Fibroblast of lung (primary cell): Measurements from ENCODE around the gene HIPK1.

Source experiments
- EZH2 ChIP-seq: IDR thresholded peaks from 2 replicates; pipeline ENCODE4 v1.5.1; 2012; ENCODE audit warnings: low read length, control low read depth, mild to moderate bottlenecking; ENCODE audit errors: missing control alignments
- TF ChIP-seq, protein P1 (sequence below), 2 donors: IDR thresholded peaks in 1 of 2; conservative IDR thresholded peaks in 1 of 2; 1 replicate in 1 of 2; 2 replicates in 1 of 2; pipeline ENCODE4 v1.5.1; 2011 to 2012; ENCODE audit warnings: low read length in 2 of 2, control low read depth in 1 of 2, inconsistent platforms in 1 of 2, low read depth in 1 of 2, mild to moderate bottlenecking in 1 of 2

GRCh38 chr1:113895961-113896360 is 33.2 kb upstream of the HIPK1 start:
- TF ChIP-seq, protein P1, sequence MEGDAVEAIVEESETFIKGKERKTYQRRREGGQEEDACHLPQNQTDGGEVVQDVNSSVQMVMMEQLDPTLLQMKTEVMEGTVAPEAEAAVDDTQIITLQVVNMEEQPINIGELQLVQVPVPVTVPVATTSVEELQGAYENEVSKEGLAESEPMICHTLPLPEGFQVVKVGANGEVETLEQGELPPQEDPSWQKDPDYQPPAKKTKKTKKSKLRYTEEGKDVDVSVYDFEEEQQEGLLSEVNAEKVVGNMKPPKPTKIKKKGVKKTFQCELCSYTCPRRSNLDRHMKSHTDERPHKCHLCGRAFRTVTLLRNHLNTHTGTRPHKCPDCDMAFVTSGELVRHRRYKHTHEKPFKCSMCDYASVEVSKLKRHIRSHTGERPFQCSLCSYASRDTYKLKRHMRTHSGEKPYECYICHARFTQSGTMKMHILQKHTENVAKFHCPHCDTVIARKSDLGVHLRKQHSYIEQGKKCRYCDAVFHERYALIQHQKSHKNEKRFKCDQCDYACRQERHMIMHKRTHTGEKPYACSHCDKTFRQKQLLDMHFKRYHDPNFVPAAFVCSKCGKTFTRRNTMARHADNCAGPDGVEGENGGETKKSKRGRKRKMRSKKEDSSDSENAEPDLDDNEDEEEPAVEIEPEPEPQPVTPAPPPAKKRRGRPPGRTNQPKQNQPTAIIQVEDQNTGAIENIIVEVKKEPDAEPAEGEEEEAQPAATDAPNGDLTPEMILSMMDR (conservative IDR thresholded peaks at IDR 0.05 in 1 of 2, IDR thresholded peaks at IDR 0.05 in 1 of 2; ENCODE audit: low read depth in 1 of 2, low read length in 2 of 2) = no peak
- no peak for TF ChIP-seq EZH2
